Measurements from ENCODE around the gene CNTN5. TPM values are rescaled to one million over a fixed set of nuclear protein-coding genes. Genes with fewer than 3 reads are reported as not detected.

CNTN5 gene
- total and polyA plus RNA-seq, 2 donors (not counting 1 experiment from before 2014, with no cell fraction given), result 0.17 TPM; not detected in 1

- no peak overlapping the region for H3K4me2 ChIP-seq (ENCODE audit: extremely low read depth, insufficient read depth, low read length)
- no peak overlapping the region for H3K27ac ChIP-seq (ENCODE audit: insufficient read depth, low read length)
- no peak overlapping the region for H2AFZ ChIP-seq (ENCODE audit: low read length)
- H3K9me3 ChIP-seq (ENCODE audit: control insufficient read depth, insufficient read depth, low read depth, low read length), result no peaks in the 10 kb centered on the region
- no peaks in the 10 kb centered on the region for H3K27me3 ChIP-seq (ENCODE audit: control insufficient read depth, insufficient read depth, low read length)
- DNase-seq (ENCODE audit: low read depth in 2 of 2), result no peak
- no peaks in the 10 kb centered on the region for H4K20me1 ChIP-seq (ENCODE audit: control insufficient read depth, extremely low read depth, insufficient read depth, low read length)
- no peak overlapping the region for H3K9ac ChIP-seq (ENCODE audit: insufficient read depth, low read length)
- H3K36me3 ChIP-seq (ENCODE audit: control insufficient read depth, insufficient read depth, low read length), result no peaks in the 10 kb centered on the region
- H3K79me2 ChIP-seq (ENCODE audit: control insufficient read depth, insufficient read depth, low read length), result no peaks in the 10 kb centered on the region
- H3K4me1 ChIP-seq (ENCODE audit: control insufficient read depth, extremely low read depth, insufficient read depth, low read length), result no peaks in the 10 kb centered on the region
- no peak overlapping the region for H3K4me3 ChIP-seq (replicated peaks in 1 of 4; ENCODE audit: control extremely low read depth in 1 of 4, insufficient read depth in 1 of 4, low read depth in 3 of 4, low read length in 4 of 4)
- TF ChIP-seq EZH2 (IDR thresholded peaks at IDR 0.05; ENCODE audit: low read length, missing control alignments), result no peak
- TF ChIP-seq, protein P1, sequence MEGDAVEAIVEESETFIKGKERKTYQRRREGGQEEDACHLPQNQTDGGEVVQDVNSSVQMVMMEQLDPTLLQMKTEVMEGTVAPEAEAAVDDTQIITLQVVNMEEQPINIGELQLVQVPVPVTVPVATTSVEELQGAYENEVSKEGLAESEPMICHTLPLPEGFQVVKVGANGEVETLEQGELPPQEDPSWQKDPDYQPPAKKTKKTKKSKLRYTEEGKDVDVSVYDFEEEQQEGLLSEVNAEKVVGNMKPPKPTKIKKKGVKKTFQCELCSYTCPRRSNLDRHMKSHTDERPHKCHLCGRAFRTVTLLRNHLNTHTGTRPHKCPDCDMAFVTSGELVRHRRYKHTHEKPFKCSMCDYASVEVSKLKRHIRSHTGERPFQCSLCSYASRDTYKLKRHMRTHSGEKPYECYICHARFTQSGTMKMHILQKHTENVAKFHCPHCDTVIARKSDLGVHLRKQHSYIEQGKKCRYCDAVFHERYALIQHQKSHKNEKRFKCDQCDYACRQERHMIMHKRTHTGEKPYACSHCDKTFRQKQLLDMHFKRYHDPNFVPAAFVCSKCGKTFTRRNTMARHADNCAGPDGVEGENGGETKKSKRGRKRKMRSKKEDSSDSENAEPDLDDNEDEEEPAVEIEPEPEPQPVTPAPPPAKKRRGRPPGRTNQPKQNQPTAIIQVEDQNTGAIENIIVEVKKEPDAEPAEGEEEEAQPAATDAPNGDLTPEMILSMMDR (conservative IDR thresholded peaks at IDR 0.05 in 1 of 2, IDR thresholded peaks at IDR 0.05 in 1 of 2; ENCODE audit: low read depth in 1 of 2, low read length in 2 of 2), result no peak
These were observed 403.8 kb downstream of the CNTN5 start for GRCh38 chr11:99424313-99425084.

- H3K9me3 ChIP-seq (ENCODE audit: control insufficient read depth, insufficient read depth, low read depth, low read length), result no peaks in the 10 kb centered on the region
- H3K9ac ChIP-seq (ENCODE audit: insufficient read depth, low read length), result no peak overlapping the region
- no peaks in the 10 kb centered on the region for H3K79me2 ChIP-seq (ENCODE audit: control insufficient read depth, insufficient read depth, low read length)
- no peak overlapping the region for H2AFZ ChIP-seq (ENCODE audit: low read length)
- H3K4me3 ChIP-seq (replicated peaks in 1 of 4; ENCODE audit: control extremely low read depth in 1 of 4, insufficient read depth in 1 of 4, low read depth in 3 of 4, low read length in 4 of 4), result no peak overlapping the region
- no peaks in the 10 kb centered on the region for H3K36me3 ChIP-seq (ENCODE audit: control insufficient read depth, insufficient read depth, low read length)
- H3K27me3 ChIP-seq (ENCODE audit: control insufficient read depth, insufficient read depth, low read length), result no peaks in the 10 kb centered on the region
- H3K4me2 ChIP-seq (ENCODE audit: extremely low read depth, insufficient read depth, low read length), result no peak overlapping the region
- H3K4me1 ChIP-seq (ENCODE audit: control insufficient read depth, extremely low read depth, insufficient read depth, low read length), result no peaks in the 10 kb centered on the region
- no peak overlapping the region for H3K27ac ChIP-seq (ENCODE audit: insufficient read depth, low read length)
- no peak for TF ChIP-seq EZH2 (IDR thresholded peaks at IDR 0.05; ENCODE audit: low read length, missing control alignments)
- TF ChIP-seq, protein P1 (conservative IDR thresholded peaks at IDR 0.05 in 1 of 2, IDR thresholded peaks at IDR 0.05 in 1 of 2; ENCODE audit: low read depth in 1 of 2, low read length in 2 of 2), result no peak
- no peaks in the 10 kb centered on the region for H4K20me1 ChIP-seq (ENCODE audit: control insufficient read depth, extremely low read depth, insufficient read depth, low read length)
- no peak for DNase-seq (ENCODE audit: low read depth in 2 of 2)
These were observed 404.8 kb downstream of the CNTN5 start for GRCh38 chr11:99425596-99425995.

DNA sequence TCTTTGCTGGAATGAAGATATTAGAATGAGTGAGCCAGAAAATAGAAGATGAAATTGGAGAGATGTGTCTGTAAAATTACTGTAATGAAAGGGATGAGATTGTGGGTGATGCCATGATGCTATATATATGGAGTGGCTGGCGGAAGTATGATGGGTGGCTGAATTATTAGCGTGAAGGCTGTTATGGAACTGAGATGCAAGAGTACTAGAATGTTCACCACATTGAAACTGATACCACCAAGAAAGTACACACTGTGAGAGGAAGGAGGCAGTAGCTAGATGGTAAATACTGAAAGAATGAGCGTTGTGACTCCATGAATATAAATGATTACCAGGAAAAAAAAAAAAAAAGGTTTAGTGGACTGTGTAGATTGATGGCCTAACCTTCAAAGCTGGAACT is 411.9 kb downstream of the CNTN5 start:
- no peak overlapping the region for H2AFZ ChIP-seq (ENCODE audit: low read length)
- H3K4me2 ChIP-seq (ENCODE audit: extremely low read depth, insufficient read depth, low read length), result no peak overlapping the region
- no peaks in the 10 kb centered on the region for H3K79me2 ChIP-seq (ENCODE audit: control insufficient read depth, insufficient read depth, low read length)
- no peak overlapping the region for H3K27ac ChIP-seq (ENCODE audit: insufficient read depth, low read length)
- no peak overlapping the region for H3K4me3 ChIP-seq (replicated peaks in 1 of 4; ENCODE audit: control extremely low read depth in 1 of 4, insufficient read depth in 1 of 4, low read depth in 3 of 4, low read length in 4 of 4)
- H3K9ac ChIP-seq (ENCODE audit: insufficient read depth, low read length), result no peak overlapping the region
- H3K9me3 ChIP-seq (ENCODE audit: control insufficient read depth, insufficient read depth, low read depth, low read length), result no peaks in the 10 kb centered on the region
- TF ChIP-seq EZH2 (IDR thresholded peaks at IDR 0.05; ENCODE audit: low read length, missing control alignments), result no peak
- TF ChIP-seq, protein P1 (conservative IDR thresholded peaks at IDR 0.05 in 1 of 2, IDR thresholded peaks at IDR 0.05 in 1 of 2; ENCODE audit: low read depth in 1 of 2, low read length in 2 of 2), result no peak
- H4K20me1 ChIP-seq (ENCODE audit: control insufficient read depth, extremely low read depth, insufficient read depth, low read length), result no peaks in the 10 kb centered on the region
- no peaks in the 10 kb centered on the region for H3K36me3 ChIP-seq (ENCODE audit: control insufficient read depth, insufficient read depth, low read length)
- no peaks in the 10 kb centered on the region for H3K27me3 ChIP-seq (ENCODE audit: control insufficient read depth, insufficient read depth, low read length)
- no peak for DNase-seq (ENCODE audit: low read depth in 2 of 2)
- H3K4me1 ChIP-seq (ENCODE audit: control insufficient read depth, extremely low read depth, insufficient read depth, low read length), result no peaks in the 10 kb centered on the region
